ENCODE data around the gene CYS1.
"Not testable (repeated sequence)": the region's sequence is repeated elsewhere in the genome, so short reads cannot be mapped to it uniquely, and the experiment has no call there.

CYS1 gene

GRCh38 chr2:10109311-10109710 lies 29.1 kb upstream of the CYS1 start:
- DNase-seq (ENCODE audit: low read depth), result no peak
- in situ Hi-C loops (cut with HindIII; ENCODE audit: low sequenced_read_pairs), result no loop called here
- H3K4me3 ChIP-seq (ENCODE audit: low read depth, low read length), result no peak overlapping the region
- TF ChIP-seq CTCF (IDR thresholded peaks at IDR 0.05; ENCODE audit: low read depth, low read length, missing control alignments), result no peak

- H3K4me3 ChIP-seq (ENCODE audit: low read depth, low read length); DNase-seq (ENCODE audit: low read depth); in situ Hi-C loops (cut with HindIII; ENCODE audit: low sequenced_read_pairs): not testable (repeated sequence)
Observed at GRCh38 chr2:10104906-10105305, 24.7 kb upstream of the CYS1 start.

- no peak for TF ChIP-seq CTCF (IDR thresholded peaks at IDR 0.05; ENCODE audit: low read depth, low read length, missing control alignments)
- in situ Hi-C loops (cut with HindIII; ENCODE audit: low sequenced_read_pairs), result no loop called here
- DNase-seq (ENCODE audit: low read depth), result no peak
- no peak overlapping the region for H3K4me3 ChIP-seq (ENCODE audit: low read depth, low read length)
Observed at GRCh38 chr2:10103179-10103578, 23.0 kb upstream of the CYS1 start.

- no peak for TF ChIP-seq CTCF (IDR thresholded peaks at IDR 0.05; ENCODE audit: low read depth, low read length, missing control alignments)
- H3K4me3 ChIP-seq (ENCODE audit: low read depth, low read length), result no peak overlapping the region
- DNase-seq (ENCODE audit: low read depth), result no peak
- in situ Hi-C loops (cut with HindIII; ENCODE audit: low sequenced_read_pairs), result no loop called here
Observed at GRCh38 chr2:10101491-10101890, 21.3 kb upstream of the CYS1 start.

- DNase-seq (ENCODE audit: low read depth), result no peak
- TF ChIP-seq CTCF (IDR thresholded peaks at IDR 0.05; ENCODE audit: low read depth, low read length, missing control alignments), result peak; percentile 97
- H3K4me3 ChIP-seq (ENCODE audit: low read depth, low read length), result no peak overlapping the region
- in situ Hi-C loops (cut with HindIII; ENCODE audit: low sequenced_read_pairs), result no loop called here
Observed at GRCh38 chr2:10097352-10098148, 17.3 kb upstream of the CYS1 start.

- no peak for TF ChIP-seq CTCF (IDR thresholded peaks at IDR 0.05; ENCODE audit: low read depth, low read length, missing control alignments)
- DNase-seq (ENCODE audit: low read depth), result no peak
- in situ Hi-C loops (cut with HindIII; ENCODE audit: low sequenced_read_pairs), result no loop called here
- H3K4me3 ChIP-seq (ENCODE audit: low read depth, low read length), result no peak overlapping the region
Observed at GRCh38 chr2:10096641-10097040, 16.4 kb upstream of the CYS1 start.

GRCh38 chr2:10095175-10095574 lies 15.0 kb upstream of the CYS1 start:
- TF ChIP-seq CTCF (IDR thresholded peaks at IDR 0.05; ENCODE audit: low read depth, low read length, missing control alignments), result no peak
- H3K4me3 ChIP-seq (ENCODE audit: low read depth, low read length), result no peak overlapping the region
- no peak for DNase-seq (ENCODE audit: low read depth)
- in situ Hi-C loops (cut with HindIII; ENCODE audit: low sequenced_read_pairs), result no loop called here
